ENCODE data around the gene MMP24OS.

The MMP24OS gene

GRCh38 chr20:35306931-35307517 is 29.1 kb upstream of the MMP24OS start:
- peak; percentile 87 for DNase-seq (ENCODE audit: low read depth)

GRCh38 chr20:35305682-35306556 is 28.0 kb upstream of the MMP24OS start:
- peak; percentile 99 for DNase-seq (ENCODE audit: low read depth)

DNA sequence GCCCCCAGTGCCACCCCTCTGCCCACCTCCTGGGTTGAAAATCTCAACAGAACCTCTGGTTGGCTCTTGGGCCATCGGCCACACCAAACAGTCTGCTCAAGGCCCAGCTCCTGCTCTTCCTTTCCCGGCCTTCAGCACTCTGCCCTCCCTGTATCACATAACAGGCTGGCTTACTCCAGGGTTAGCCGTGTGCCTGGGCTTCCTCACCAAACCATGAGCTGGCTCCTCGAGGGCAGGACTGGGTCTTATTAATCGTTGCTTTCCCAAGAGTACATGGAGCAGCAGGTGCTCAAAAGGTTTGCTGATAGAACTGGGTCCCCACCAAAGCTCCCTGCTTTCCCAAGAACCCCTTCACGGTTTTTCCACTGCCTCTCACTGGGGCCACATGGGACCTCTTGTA is 27.0 kb upstream of the MMP24OS start:
- DNase-seq (ENCODE audit: low read depth): no peak

DNA sequence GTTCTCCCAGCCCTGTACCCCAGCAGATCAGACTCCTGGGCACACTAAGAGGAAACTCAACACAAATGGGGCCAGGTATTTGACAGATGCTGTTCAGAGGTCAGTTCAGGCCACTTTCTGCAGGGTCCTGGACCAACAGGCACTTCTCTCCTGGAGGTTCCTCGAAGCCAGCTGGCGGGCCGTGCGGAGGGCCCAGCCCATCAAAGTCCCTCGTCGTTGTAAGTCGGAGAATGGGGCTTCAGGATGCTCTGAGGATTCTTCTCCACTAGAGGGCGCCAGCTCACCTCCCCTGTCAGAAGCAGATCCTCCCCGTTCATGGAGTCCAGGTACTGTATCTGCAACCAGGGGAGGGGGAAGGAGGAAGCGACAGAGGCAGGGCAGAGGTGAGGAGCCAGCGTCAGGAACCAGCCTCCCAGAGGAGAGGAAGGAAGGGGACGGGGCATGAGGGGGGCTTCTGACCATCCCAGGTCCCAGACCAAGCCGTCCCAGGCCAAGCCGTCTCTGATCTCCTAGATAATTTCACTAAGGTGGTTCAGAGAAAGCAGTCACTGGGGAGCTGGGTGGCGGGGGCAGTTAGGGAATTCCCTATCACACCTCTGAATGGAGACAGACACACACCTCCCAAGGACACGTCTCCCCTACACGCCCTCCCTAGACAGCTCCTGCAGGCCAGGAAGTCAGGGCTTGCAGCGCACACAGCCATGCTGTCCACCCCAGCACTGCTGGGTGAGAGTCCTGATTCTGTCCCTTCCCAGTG is 26.0 kb upstream of the MMP24OS start:
- peak; percentile 83 for DNase-seq (ENCODE audit: low read depth)

DNA sequence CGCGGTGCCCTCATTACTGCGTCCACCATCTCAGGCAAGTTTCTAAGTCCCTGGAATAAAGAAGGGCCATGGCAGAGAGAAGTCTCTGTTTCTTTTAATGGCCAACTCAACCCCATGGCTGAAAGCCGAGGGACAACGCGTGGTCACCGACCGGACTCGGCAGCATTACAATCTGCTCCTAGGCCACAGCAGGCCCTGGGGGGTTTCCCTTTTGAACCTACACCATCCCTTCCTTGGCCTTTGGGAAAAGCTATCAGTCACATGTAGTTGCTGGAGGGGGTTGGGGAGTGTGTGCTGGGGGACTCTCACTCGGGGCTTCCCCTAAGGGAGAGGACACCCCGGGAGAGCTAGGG is 25.4 kb upstream of the MMP24OS start:
- no peak for DNase-seq (ENCODE audit: low read depth)

DNA sequence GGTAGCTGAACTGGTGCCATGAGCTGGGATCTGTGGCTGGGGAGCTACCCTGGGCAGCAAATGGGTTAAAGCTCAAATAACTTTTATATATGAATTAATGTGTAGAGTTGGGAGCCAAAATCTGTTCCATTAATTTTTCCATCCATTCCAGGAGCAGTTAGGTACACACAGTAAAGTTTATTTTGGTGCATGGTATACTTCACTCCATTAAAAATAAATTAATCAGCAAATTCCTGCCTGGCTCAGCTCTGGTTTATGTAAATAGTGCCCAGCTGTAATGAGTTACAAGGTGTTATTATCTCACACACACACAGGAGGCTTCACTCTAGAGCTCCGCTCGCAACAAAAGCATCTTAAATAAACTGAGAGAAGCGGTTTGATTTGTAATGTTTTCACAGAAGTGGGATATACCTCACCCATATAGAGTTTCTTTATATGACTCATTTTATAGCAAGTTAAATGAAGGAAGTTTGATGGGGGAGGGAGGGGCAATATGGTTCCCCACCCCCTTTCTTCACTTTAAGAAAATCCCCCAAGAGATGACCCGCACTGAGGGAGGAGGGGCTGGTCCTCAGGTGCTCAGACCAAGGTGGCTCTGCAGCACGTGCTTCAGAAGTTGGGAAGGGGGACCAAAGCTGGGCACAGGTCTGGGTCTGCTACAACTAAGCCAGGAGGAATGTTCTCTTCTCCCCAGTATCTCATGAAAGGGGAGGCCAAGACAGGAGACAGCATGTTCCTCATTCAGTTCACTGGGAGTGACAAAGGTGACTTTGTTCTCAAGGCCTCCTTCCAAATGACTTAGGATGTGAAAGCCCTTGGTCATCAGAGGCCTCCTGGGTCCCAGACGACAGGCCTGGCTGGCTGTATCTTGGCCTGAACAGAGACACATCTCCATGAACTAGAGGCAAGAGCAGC is 24.8 kb upstream of the MMP24OS start:
- DNase-seq (ENCODE audit: low read depth): no peak

- no peak for DNase-seq (ENCODE audit: low read depth)
Measured at GRCh38 chr20:35301426-35301825, 23.5 kb upstream of the MMP24OS start.

DNA sequence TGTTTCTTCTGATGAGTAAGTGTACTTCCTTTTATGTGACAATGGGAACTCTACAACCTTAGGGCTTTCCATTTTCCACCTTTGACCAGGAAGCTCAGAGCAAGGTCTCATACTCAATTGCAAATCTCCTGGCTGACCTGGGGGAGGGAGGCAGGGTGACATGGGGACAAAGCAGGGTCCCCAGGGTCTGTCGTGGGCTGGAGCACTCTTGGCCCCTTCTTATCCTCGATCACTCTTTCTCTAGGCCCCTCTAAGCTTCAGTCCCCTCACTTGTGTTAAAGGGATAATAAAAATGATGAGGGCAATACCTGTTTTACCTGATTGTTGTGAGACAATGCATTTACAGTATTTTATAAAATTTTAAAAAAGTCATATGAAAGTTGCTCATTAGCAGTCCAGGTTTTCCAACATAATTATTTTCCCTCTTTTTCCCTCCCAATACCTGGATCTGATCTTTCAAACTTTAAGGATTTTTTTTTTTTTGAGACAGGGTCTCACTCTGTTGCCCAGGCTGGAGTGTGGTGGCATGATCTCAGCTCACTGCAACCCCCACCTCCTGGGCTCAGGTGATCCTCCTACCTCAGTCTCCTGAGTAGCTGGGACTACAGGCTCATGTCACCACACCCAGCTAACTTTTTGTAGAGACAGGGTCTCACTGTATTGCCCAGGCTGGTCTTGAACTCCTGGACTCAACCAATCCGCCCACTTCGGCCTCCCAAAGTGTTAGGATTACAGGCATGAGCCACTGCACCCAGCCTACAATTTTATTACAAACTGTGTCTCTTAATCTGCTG is 22.7 kb upstream of the MMP24OS start:
- no peak for DNase-seq (ENCODE audit: low read depth)

- DNase-seq (ENCODE audit: low read depth): no peak
Measured at GRCh38 chr20:35299780-35300179, 21.9 kb upstream of the MMP24OS start.

DNA sequence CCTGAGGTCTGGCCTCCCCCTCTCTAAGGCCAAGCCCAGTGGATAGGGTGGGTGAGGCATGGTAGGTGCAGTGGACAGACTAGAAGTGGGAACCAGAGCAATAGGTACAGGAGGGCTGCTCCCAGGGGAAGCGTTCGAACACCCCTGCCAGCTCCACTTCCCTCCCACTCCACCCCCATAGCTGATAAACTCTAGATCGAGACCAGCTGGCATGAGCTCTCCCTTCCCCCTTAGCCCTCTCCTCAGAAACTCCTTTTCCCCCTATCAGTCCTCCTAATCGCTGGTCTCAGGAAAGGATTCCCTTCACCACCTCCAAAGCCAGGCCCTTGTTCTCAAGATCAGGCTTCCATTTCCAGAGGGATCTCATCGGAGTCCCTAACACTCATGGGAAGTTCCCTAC is 20.3 kb upstream of the MMP24OS start:
- no peak for DNase-seq (ENCODE audit: low read depth)

- no peak for DNase-seq (ENCODE audit: low read depth)
Measured at GRCh38 chr20:35297740-35298139, 19.8 kb upstream of the MMP24OS start.

- no peak for DNase-seq (ENCODE audit: low read depth)
Measured at GRCh38 chr20:35297155-35297554, 19.2 kb upstream of the MMP24OS start.

GRCh38 chr20:35296101-35296554 is 18.2 kb upstream of the MMP24OS start:
- no peak for DNase-seq (ENCODE audit: low read depth)

DNA sequence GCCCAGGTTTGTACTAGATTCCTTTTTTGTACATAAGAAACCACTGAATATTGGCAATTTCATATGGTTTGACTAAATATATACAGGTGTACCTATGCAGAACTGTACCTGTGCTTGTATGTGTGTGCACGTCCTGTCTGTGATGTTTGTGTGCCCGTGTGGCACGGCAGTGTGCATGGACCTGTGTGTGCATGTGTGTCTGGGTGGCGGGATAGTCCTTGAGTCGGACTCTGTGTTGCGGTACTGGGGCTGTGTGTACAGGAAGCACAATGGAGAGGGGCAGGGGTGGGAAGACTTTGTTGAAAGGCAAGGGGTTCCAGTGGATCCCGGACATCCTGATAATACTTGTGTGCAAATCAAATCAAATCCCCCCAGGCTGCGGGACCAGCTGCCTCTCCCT is 17.8 kb upstream of the MMP24OS start:
- no peak for DNase-seq (ENCODE audit: low read depth)

- DNase-seq (ENCODE audit: low read depth): no peak
Measured at GRCh38 chr20:35295058-35295457, 17.1 kb upstream of the MMP24OS start.

DNA sequence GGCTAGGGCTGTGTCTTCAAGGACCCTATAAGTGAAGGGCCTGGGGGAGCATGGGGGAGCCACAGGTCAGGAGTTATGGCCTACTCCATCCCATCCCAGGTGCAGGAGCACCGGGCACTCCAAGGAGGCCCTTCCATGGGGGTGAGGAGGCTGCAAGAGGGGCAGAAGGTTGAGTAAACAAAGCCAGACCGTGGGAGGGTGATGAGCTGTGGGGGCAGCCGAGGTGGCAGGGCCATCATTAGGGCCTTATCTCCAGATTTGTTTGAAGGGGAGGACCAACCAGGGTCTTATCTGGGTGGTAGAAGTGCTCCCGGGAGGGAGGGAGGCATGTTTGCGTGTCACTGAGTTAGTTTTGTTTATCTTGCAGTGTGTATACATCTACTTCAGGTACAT is 16.4 kb upstream of the MMP24OS start:
- DNase-seq (ENCODE audit: low read depth): no peak

DNA sequence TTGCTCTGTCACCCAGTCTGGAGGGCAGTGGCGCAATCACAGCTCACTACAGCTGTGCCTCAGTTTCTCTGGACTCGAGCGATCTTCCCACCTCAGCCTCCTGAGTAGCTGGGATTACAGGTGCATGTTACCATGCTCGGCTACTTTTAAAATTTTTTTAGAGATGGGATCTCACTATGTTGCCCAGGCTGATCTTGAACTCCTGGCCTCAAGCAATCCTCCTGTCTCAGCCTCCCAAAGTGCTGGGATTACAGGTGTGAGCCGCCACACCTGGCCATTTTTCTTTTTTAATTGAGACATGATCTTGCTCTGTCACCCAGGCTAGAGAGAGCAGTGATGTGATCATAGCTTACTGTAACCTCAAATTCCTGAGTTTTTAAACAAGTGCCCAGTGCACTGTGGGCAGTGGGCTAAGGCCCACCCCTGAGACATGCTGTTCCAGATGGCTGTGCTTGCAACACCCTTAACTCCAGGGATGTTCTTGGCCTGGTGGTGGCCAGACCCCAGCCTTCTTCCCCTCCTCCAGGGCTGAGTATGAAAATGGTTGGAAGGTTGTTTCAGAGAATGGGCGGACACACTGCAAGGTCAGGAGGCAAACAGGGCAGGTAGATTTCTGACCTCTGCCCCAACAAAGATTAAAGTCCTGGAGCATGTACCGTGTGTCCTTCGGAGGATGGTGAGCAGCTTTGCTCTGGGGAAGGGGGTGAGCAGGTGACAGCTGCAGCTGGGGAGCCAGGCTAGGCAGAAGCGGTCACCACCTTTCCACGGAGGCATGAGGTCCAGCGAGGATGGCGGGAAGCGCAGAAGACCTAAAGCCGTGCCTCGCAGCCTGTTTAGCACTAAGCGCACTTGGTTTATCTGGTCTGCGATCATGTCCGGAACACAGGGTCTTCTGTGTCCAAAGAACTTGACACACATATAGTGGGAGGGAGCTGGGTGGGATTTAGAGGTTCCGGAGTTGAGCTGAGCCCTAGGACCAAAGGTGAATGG is 15.7 kb upstream of the MMP24OS start:
- no peak for DNase-seq (ENCODE audit: low read depth)

DNA sequence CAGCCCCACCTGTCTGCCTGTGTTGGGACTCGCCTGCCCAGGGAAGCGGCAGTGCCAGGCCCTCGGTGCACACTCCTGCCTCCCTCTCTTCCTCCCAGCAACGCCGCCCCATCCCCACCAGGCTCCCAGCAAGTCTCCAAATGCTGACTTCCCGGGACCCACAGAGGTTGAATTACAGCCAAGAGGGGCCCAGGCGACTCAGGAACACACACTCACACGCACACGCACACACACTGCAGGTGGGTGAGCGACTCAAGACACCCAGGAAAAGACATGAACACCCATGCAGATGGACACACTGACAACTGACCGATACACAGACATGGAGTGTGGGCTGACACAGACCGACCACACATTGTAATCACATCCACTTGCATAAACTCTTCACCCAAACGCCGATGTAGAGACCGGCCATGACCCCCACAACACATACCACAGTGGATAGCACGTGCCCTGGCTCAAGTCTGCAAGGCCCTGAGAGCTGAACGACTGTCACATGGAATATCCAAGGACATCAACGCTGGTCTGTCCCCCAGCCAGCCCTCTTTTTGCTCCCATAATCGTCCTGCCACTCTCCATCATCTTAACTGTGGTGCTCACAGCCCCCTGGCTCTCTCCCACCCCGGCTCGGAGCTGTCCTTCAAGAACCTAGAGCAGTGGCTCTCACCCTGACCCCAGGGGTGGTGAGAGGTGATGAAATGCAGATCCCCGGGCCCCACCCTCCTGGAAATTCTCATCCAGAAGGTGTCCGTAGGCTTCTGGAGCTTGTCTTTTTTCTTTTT is 14.8 kb upstream of the MMP24OS start:
- no peak for DNase-seq (ENCODE audit: low read depth)

Data from amniotic epithelial cell (primary cell).